DMS153 treated with DMSO at 0.1 percent for 48 hours (cell line): ENCODE results near the gene CYB5R4.

Experiments used
- DNase-seq: peaks from one replicate; lab custom pipeline; 2025; ENCODE audit not compliant: unreplicated experiment; lab: John Stamatoyannopoulos, UW

CYB5R4 gene, protein sequence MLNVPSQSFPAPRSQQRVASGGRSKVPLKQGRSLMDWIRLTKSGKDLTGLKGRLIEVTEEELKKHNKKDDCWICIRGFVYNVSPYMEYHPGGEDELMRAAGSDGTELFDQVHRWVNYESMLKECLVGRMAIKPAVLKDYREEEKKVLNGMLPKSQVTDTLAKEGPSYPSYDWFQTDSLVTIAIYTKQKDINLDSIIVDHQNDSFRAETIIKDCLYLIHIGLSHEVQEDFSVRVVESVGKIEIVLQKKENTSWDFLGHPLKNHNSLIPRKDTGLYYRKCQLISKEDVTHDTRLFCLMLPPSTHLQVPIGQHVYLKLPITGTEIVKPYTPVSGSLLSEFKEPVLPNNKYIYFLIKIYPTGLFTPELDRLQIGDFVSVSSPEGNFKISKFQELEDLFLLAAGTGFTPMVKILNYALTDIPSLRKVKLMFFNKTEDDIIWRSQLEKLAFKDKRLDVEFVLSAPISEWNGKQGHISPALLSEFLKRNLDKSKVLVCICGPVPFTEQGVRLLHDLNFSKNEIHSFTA

DNA sequence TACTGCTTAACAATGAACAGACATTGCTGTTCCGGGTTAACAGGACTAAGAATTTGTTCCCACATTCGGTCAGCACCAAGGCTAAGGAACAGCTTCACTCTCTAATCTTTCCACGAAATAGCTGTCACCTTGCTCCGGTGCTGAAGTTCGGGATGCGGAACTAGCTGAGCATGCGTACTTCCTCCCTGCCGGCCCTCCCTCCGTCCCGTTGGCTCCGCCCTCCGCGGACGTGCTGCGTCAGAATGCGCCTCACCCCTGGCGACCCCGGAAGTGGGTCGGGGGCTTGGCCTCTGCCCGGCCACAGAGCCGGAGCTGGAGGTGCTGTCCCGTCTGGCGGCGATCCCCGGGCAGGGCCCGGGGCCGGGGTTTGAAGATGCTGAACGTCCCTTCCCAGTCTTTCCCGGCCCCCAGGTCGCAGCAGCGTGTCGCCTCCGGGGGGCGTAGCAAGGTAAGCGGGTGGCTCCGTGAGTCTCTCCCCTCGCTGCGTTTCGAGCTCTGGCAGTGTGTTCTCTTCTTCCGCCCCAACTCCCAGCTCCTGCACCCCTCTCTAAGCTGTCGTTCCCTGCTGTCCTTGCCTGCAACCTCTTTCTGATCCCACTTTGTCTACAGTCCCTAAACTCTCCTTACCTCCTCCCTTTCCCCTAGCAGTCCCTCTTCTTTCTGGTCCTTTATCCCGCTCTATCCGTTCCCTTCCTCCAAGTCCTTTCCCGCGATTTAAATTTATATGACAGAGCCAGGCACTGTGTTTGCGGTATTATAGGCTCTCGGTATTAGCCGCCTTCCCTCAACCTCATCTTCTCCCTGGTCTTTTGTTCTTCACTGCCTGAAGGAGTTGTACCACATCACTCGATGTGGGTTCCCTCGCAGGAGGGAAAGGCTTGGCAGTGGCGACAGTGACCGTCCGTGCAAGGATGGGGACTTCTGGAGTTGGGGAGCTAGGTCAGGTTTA, at the start of gene CYB5R4:
TSS of gene CYB5R4 (plus strand) at position 280 of the 949 bp plus-strand sequence. CDS start at position 374, 94 bp downstream.
- peak; percentile 87 for DNase-seq

DNA sequence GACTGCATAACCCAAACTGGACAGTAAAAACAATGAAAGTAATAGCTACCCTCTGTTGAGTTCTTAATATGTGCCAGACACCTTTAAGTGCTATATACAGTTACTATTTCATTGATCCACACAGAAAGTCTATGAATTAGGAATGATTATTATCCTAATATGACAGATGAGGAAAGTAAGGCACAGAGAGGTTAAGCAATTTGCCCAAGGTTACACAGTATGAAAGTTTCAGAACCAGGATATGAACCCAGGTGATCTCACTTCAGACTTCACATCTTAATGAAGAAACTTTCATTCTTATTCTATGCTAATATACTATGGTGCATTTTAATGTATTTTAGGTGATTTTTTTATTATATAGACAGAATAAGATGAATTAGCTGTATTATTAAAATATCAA, 46.9 kb upstream of the CYB5R4 start:
- no peak for DNase-seq

DNA sequence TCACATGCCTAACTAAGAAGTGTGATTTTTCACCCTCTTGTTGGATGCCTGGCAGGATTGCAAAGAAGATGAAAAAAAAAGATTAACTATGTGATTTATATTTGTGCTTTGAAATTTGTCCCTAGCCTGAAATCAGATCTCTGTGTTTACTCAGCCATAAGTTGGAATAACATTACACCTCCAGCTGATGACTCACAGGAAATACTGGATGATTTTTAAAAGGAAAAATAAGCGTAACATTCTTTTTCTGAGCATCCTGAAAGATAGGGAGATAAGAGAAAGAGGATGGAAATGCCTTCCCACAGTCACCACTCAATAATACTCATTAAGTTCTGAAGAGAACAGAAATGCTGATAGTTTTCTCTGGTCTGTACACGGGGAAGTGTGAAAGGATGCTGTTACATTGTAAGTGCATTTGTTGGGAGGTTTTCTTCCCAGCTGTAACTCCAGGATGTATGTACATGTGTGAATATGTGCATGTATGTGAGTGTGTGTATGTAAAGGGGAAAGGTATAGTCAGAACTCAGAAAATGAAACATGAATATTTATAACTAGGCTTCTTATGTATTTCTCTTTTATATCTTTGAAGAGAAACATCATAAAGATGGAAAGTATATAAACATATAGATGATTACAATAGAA, 43.7 kb upstream of the CYB5R4 start:
- DNase-seq: no peak

- no peak for DNase-seq
Measured at GRCh38 chr6:83822629-83823169, 36.8 kb upstream of the CYB5R4 start.

DNA sequence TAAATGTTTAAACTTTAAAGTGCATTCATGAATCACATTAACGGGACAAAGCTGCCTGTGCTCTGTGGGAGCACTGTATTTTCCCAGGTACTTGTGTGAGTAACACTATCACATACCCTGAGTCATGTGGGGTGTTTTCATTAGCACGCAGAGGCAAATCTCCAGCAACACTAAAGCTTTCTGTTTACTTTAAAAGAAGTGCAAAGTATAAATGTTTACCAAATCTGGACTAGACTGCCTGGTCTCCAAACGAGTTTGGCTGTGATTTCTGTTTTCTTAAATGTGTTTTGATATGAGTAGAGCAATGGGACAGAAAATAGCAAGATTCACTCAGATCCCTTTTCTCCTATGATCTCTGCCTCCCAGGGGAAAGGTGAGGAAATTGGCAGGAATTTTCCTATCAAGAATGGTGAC, 35.1 kb upstream of the CYB5R4 start:
- DNase-seq: no peak

DNA sequence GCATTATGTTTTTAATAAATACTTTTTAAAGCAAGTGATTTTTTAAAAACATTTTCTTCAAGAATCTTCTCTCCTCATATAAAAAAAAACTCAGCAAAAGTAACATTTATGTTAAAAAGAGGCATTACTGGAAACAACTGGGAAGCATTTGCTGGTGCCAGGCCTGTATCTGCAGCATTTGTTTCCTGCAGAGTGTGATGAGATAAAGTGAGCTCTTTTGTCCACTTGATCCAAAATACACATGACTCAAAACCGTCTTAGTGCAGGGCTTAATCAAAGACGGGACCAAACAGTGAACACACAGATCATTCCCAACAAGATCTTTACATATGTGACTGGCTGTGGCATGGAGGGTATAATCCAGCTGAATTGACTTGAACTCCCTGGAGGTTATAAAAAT, 34.7 kb upstream of the CYB5R4 start:
- no peak for DNase-seq

DNA sequence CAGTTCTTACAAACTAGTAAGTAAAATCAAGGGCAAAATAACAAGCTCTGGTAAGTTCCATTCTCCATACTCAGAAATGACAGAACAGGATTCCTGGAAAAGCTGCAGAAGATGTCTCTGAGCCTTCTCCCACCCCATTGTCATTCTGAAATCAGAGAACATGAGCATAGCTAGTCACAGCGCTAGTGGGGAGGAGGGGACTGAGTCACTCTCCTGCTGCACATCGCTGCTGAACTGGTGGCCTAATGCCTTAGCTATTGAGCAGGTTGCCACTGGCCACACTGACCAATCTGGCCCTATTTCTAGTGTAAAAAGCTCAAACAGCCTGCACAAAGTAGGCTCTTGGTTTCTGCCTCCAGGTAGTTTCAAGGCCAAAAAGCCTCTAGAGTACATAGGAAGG, 32.4 kb upstream of the CYB5R4 start:
- no peak for DNase-seq

DNA sequence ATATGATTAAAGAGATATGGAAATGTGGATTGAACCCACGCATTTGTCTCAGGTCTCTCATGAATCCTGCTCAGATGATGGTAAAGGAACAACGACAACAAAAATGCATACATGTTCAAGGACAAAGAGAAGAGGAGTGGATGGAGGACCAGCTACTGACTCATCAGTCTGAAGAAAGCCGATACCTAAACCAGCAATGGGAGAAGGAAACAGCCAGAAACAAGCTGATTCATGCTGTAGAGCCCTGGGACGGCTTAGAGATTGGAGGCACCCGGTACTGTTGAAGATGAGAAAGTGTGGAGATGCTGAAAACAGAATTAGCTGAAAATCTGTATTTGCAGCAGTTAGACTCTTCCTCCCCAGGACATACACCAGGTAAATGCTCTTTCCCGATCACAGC, 20.8 kb upstream of the CYB5R4 start:
- no peak for DNase-seq

- no peak for DNase-seq
Measured at GRCh38 chr6:83844170-83844569, 15.3 kb upstream of the CYB5R4 start.

GRCh38 chr6:83846291-83846690, 13.2 kb upstream of the CYB5R4 start:
- no peak for DNase-seq

DNA sequence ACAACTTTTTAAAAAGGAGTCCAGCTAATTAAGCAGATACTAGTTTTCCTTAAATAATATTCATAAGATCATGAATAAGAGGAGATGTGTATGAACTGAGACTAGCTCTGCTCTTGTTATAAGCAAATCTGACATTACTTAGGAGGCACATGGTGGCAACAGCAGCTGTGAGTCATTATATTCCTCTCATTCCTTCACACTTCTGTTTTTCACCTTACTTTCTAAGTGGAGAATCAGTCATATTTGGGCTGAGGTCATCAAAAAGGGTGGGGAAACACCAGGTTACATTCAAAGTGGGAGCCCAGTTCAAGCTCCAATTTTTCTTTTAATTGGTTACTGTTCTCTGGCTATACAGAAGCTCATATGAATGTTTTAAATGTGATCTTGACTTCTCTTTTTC, 12.3 kb upstream of the CYB5R4 start:
- no peak for DNase-seq

- DNase-seq: no peak
Measured at GRCh38 chr6:83849127-83849526, 10.4 kb upstream of the CYB5R4 start.

DNA sequence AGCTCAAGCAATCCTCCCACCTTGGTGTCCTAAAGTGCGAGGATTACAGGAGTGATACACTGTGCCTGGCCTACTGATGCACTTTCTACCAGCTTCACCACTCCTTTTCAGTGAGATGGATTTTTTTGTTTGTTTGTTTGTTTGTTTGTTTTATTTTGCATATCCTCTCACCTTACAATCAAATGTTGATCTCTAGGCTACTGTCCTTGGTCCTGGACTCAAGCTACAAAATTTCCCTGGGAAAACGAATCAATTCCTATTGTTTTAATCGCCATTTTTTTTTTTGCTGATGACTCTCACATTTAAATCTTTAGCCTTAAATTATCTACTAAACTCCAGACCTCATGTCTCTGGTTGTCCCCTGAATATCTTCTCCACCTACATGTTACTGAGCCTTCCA, 9.9 kb upstream of the CYB5R4 start:
- no peak for DNase-seq

DNA sequence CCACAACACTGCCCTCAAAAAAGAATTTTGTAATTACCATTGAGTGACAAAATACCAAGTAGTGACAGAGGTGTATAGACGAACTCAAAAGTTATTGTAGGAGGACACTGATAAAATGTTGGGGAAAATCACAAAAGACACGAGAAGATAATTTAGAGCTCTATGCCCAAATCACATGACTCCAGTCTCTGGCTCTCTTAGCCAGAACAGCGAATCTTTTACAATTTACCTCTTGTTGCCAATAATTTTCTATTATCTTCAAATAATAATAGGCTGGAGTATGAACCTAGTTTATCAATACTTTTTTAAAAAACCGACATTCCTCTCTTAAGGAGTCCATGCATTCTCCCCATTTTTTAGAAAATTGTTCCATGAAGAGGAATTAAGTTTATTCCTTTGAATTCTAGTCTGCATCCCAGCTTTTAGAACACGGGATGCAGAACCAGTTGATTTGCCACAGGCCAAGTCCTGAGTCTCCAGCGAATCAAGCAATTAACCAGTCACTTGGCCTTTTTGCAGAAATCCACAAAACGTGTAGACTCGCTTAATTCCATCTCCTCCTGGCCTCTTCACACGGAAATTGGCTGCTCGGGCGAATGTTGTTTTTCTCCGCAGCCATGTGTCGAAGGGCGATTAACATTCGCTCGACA, 6.8 kb upstream of the CYB5R4 start:
- no peak for DNase-seq

DNA sequence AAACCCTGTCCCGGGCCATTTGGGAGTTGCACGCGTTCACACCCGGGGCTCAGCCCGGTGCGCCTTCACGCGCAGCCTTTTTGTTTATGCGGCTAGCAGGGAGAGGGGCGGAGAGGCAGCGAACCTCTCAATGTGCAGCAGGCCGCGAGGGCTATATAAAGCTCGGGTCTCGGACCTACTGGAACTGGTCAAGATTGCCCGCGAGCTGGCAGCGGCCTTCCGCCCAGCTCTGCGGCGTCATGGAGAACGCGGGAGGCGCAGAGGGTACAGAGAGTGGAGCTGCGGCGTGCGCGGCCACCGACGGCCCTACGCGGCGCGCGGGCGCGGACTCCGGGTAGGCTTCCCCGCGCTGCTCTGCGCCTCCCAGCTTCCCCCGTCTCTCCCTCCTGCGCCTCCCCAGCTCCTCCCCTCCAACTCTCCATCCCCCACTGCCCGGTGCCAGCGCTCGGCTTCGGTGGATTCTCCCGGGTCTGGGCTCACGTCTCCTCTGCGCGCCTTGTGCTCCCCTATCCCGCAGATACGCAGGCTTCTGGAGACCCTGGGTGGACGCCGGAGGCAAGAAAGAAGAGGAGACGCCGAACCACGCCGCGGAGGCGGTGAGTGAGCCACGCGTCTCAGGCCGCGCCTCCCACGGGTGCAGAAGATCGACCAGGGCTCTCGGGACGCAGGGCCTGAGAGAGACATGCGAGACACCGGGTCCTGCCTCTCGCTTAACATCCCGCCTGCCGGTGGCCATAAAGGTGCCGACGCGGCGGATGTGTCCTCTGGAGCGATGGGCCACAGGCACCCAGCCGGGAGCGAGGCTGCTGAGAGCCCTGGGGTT, 6.1 kb upstream of the CYB5R4 start, which contains the start of gene RIPPLY2:
TSS of gene RIPPLY2 (plus strand) at position 183 of the 823 bp plus-strand sequence. CDS start at position 240, 57 bp downstream.
- DNase-seq: peak; percentile 87

- DNase-seq: peak; percentile 87
Measured at GRCh38 chr6:83854001-83854501, 5.4 kb upstream of the CYB5R4 start.

- DNase-seq: no peak
Measured at GRCh38 chr6:83854766-83855165, 4.7 kb upstream of the CYB5R4 start.

DNA sequence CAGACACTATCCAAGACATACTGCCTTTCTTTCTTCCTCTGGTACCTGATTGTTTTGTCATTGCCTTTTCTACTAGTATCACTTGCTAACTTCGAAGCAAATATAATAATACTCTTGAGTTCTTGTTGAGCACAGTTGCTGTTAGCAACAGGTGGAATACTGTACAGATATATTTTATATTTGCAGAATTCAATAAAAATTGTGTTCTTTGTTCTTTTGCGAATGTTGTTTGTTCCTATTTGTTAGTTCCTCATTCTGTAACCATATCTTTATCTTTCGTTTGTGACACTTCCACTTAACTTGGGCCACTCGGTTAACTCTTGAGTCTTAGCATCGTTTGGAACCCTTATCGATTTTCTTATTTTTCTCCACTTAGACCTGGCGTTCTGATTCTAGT, 868 bp downstream of the CYB5R4 start:
- DNase-seq: no peak

DNA sequence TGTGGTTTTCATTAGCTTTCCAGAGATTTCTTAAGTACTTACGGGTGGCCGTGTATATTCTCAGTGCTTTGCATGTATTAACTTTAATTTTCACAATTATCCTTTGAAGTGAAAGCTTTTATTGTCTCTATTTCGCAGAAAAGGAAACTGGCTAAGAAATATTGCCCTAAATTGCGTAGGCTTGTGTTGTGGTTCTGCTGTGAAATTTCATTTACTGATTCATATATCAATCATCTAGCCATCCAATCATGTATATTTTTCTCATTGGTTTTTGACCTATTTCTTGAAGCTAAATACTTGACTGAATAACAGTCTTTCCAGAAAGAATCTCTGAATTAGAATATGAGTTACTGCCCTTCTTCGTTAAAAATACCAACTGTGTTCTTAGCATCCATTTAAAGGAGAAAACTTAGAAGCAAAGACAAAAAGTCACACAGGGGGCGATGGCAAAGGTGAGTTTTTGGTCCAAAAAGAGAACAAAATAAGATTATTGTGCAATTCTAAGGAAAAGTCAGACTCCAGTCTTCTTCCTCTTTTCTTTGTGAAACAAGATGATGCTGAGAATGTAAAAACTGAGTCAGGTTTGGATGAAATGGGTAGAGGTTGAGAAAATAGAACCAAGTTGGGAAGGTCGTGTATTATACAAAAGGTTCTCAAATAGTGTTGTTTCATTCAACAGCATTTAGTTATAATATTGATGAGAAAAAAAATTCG, 1.4 kb downstream of the CYB5R4 start:
- DNase-seq: no peak
